Uterus (tissue), 4 donors: ENCODE results near the gene MYBPC1. TPM values are rescaled to one million over a fixed set of nuclear protein-coding genes. Genes with fewer than 3 reads are reported as not detected.
"Not testable (repeated sequence)": the region's sequence is repeated elsewhere in the genome, so short reads cannot be mapped to it uniquely, and the experiment has no call there.

Experiments used
- DNase-seq, 2 donors: peaks; one replicate each; pipeline ENCODE4 v3.0.0-alpha.2; 2019 to 2020
- H3K27ac ChIP-seq, 2 donors: fragments of 200-600 bp; sonication (generic); 1 replicate in 1 of 2; 2 replicates in 1 of 2; pipeline ENCODE4 v1.5.1; 2016 to 2018
- H3K27me3 ChIP-seq, 2 donors: fragments of 200-600 bp; sonication (generic); one replicate each; pipeline ENCODE4 v1.5.1; 2018 to 2019; ENCODE audit warnings: control low read depth in 1 of 2
- H3K36me3 ChIP-seq, 2 donors: fragments of 200-600 bp; sonication (generic); one replicate each; pipeline ENCODE4 v1.5.1; 2019; ENCODE audit warnings: control low read depth in 1 of 2
- H3K4me1 ChIP-seq, 2 donors: fragments of 200-600 bp; sonication (generic); one replicate each; pipeline ENCODE4 v1.5.1; 2018 to 2019; ENCODE audit warnings: control low read depth in 1 of 2
- H3K4me3 ChIP-seq, 2 donors: fragments of 200-600 bp; sonication (generic); 1 replicate in 1 of 2; 2 replicates in 1 of 2; pipeline ENCODE4 v1.5.1; 2018 to 2019; ENCODE audit warnings: mild to moderate bottlenecking in 1 of 2
- H3K9me3 ChIP-seq, 2 donors: fragments of 200-600 bp; sonication (generic); one replicate each; pipeline ENCODE4 v1.5.1; 2019; ENCODE audit warnings: control low read depth in 1 of 2
- CTCF ChIP-seq, 4 experiments: fragments of 200-600 bp in 2 of 4; fragments of 450-650 bp in 2 of 4; sonication (generic) in 2 of 4; IDR thresholded peaks; one replicate each; pipeline ENCODE4 v1.5.1; 2016 to 2019; ENCODE audit warnings: antibody characterized with exemption in 4 of 4, mild to moderate bottlenecking in 2 of 4, moderate library complexity in 1 of 4
- POLR2A ChIP-seq, 2 donors: fragments of 450-650 bp; IDR thresholded peaks; one replicate each; pipeline ENCODE4 v1.6.1; 2016; ENCODE audit warnings: antibody characterized with exemption in 2 of 2, mild to moderate bottlenecking in 1 of 2, moderate library complexity in 1 of 2
- intact Hi-C: fragments of 100-400 bp; cut with DNase I; formaldehyde crosslinking; loops from one replicate; pipeline ENCODE4 v1.15.1; 2023; ENCODE audit warnings: low total_unique reads
- small RNA-seq: library from RNA; depleted of rRNA; stranded (forward); fragments of <200 nt; gene quantifications from one replicate; pipeline ENCODE3, GENCODE V24; 2016
- total RNA-seq, 4 donors: library from RNA; depleted of rRNA in 3 of 4; stranded (reverse); fragments of >200 nt in 3 of 4; gene quantifications; one replicate each; pipeline versions ENCODE4 v1.1.0 to v1.2.4, GENCODE V29; 2014 to 2023
- donor health status: DM: yes; HTN: yes; CAD: no.

The MYBPC1 gene
- total RNA-seq, 4 donors from 2014 or later: 0.14 to 0.73 TPM; not detected in 2

- TF ChIP-seq CTCF (IDR thresholded peaks at IDR 0.05): no peak
- no peak for TF ChIP-seq POLR2A (IDR thresholded peaks at IDR 0.05)
- Histone ChIP-seq H3K4me3 (no peak overlapping the region), H3K27me3 (no peaks in the 10 kb centered on the region), H3K36me3 (no peaks in the 10 kb centered on the region), H3K27ac (no peak overlapping the region), H3K4me1 (no peaks in the 10 kb centered on the region), H3K9me3 (no peaks in the 10 kb centered on the region)
- no peak for DNase-seq
- intact Hi-C loops: no loop called here
Observed at GRCh38 chr12:101733166-101733565, 138.4 kb downstream of the MYBPC1 start.

- not testable (repeated sequence) for H3K27ac ChIP-seq, H3K36me3 ChIP-seq
Observed at GRCh38 chr12:101734482-101734881, 139.7 kb downstream of the MYBPC1 start.

More at GRCh38 chr12:101734482-101734881, 139.7 kb downstream of the MYBPC1 start:
- H3K4me1 ChIP-seq, H3K9me3 ChIP-seq, DNase-seq, intact Hi-C loops, H3K27me3 ChIP-seq, H3K4me3 ChIP-seq: not testable (repeated sequence)

Small RNAs within 50 kb of the gene (small RNA-seq; reads per million reads assigned to genes)
- gene RNY1P16: not detected

Other genes starting within 250 kb of the MYBPC1 start
- gene ARL1, start 187.2 kb upstream of the MYBPC1 start, total RNA-seq: 100 to 1,000 TPM in 1 of 4 donors, 10 to 100 TPM in 3; 26.6 to 164 (median 61.6) TPM
- not detected for gene SPIC, start 119.6 kb upstream of the MYBPC1 start, total RNA-seq
- gene CHPT1, start 102.7 kb downstream of the MYBPC1 start, total RNA-seq: 100 to 1,000 TPM in 1 of 4 donors, 10 to 100 TPM in 3; 22.5 to 105 (median 51.1) TPM
- gene SYCP3, start 144.5 kb downstream of the MYBPC1 start, total RNA-seq: under 1 TPM in 1 of 4 donors, not detected in 3; 0.14 TPM
- 10 to 100 TPM in 3 of 4 donors, 1 to 10 TPM in 1; 3.8 to 38.7 (median 26.1) TPM for gene GNPTAB, start 236.0 kb downstream of the MYBPC1 start, total RNA-seq